Muscle layer of duodenum (tissue), 2 donors: Measurements from ENCODE around the gene FGF5.

ENCODE experiments used
- H3K27ac ChIP-seq: one replicate; pipeline ENCODE4 v1.7.0; 2013; ENCODE audit warnings: mild to moderate bottlenecking, low read length
- H3K27me3 ChIP-seq: one replicate; pipeline ENCODE4 v1.7.0; 2013; ENCODE audit warnings: low read depth, mild to moderate bottlenecking, control low read depth, low read length
- H3K36me3 ChIP-seq, 2 donors: one replicate each; pipeline ENCODE4 v1.7.0; 2013; ENCODE audit warnings: low read length in 2 of 2, control low read depth in 1 of 2, mild to moderate bottlenecking in 1 of 2; ENCODE audit not compliant: insufficient read depth in 2 of 2, control insufficient read depth in 1 of 2
- H3K4me1 ChIP-seq, 2 donors: one replicate each; pipeline ENCODE4 v1.7.0; 2013; ENCODE audit warnings: low read length in 2 of 2, mild to moderate bottlenecking in 2 of 2, control low read depth in 1 of 2, moderate library complexity in 1 of 2; ENCODE audit not compliant: insufficient read depth in 2 of 2, control insufficient read depth in 1 of 2
- H3K4me3 ChIP-seq, 2 donors: one replicate each; pipeline ENCODE4 v1.7.0; 2013; ENCODE audit warnings: low read length in 2 of 2, low read depth in 1 of 2, mild to moderate bottlenecking in 1 of 2
- H3K9me3 ChIP-seq, 2 donors: one replicate each; pipeline ENCODE4 v1.7.0; 2013; ENCODE audit warnings: low read length in 2 of 2, control low read depth in 1 of 2, mild to moderate bottlenecking in 1 of 2; ENCODE audit not compliant: control insufficient read depth in 1 of 2
- donor health status: healthy.

FGF5 gene, protein sequence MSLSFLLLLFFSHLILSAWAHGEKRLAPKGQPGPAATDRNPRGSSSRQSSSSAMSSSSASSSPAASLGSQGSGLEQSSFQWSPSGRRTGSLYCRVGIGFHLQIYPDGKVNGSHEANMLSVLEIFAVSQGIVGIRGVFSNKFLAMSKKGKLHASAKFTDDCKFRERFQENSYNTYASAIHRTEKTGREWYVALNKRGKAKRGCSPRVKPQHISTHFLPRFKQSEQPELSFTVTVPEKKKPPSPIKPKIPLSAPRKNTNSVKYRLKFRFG

DNA sequence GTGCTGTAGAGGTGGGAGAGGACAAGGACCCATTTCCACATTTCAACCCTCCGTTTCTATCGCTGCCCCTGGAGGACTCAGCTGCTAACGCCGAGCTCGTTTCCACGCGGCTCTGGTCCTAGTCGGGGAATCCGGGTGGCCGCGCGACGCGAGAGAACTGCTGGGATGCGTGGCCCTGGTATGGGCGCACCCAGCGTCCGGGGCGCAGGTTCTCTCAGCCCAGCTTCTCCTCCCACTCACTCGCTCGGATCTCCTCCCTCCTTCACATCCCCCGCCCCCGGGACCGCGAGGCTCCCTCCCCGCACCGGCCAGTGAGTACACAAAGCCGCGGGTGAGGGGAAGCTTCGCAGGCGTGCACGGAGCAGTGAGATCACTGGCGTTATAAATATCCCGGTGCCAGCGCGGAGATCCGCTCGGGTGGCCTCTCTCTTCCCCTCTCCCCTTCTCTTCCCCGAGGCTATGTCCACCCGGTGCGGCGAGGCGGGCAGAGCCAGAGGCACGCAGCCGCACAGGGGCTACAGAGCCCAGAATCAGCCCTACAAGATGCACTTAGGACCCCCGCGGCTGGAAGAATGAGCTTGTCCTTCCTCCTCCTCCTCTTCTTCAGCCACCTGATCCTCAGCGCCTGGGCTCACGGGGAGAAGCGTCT lies at the start of gene FGF5:
FGF5 (plus strand) TSS at position 412 of the 649 bp plus-strand sequence; CDS start at position 573, 161 bp downstream.
- Histone ChIP-seq H3K4me3 (peak within 1 kb of the TSS; percentile 75 to 83), H3K36me3 (peaks cover 0 to 4% of the 10 kb centered on the region in 2 donors), H3K27ac (peak within 1 kb of the TSS; percentile 81), H3K4me1 (peaks cover 0 to 16% of the 10 kb centered on the region in 2 donors), H3K27me3 (peaks cover 43% of the 10 kb centered on the region), H3K9me3 (no peaks in the 10 kb centered on the region)

DNA sequence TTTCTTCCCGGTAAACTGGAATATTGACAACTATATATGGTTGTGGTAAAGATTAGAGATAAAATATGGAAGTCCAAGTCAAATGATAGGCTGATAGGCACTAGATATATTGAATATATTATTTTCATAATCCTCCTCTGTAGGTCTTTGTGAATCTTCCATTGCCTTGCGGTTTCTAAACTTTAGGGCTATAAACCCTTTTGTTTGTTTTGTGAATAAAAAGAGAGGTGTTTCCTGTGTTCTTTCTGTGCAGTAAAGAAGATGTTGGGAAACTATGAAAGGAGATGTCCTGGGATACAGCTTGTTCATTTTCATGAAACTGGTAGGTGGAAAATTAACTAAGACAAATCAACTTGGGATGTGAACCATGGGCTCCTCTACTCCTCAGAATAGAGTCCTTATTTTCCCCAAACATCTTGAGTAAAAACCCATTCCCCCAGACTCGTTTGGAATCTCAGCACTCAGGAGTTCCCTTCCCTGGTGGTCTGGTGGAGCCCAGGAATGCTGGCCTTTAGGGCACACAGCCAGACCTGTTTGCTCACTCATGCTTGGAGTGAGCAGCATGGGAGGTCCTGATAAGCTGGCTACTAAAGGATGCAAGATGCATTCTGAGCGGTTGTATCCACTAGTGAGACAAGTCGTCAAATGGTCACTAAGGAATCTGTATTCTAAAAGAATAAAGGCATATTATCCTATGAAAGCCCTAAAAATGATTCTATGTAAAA lies 47.0 kb upstream of the FGF5 start:
- Histone ChIP-seq H3K36me3 (no peaks in the 10 kb centered on the region), H3K27me3 (no peaks in the 10 kb centered on the region), H3K27ac (no peak overlapping the region), H3K4me3 (no peak overlapping the region), H3K4me1 (no peaks in the 10 kb centered on the region), H3K9me3 (no peaks in the 10 kb centered on the region)

DNA sequence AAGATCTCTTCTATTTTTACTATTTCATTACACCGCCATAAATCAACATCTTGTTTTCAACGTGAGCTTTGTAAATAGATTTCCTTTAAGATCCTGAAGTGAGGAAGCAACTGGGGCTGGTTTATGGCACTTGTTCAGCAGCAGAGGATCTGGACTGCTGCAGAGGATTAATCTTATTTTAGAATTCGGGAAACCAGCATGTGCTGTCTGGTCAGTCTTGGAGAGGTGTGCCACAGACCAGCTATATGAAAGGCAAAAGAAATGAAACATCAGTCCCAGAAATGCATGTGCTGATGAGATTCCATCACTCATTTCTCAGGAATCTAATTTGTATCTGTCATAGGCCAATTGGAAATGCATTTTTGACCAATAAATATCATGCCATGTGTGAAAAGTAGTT lies 45.8 kb upstream of the FGF5 start:
- no peak overlapping the region for H3K27ac ChIP-seq
- no peaks in the 10 kb centered on the region for H3K9me3 ChIP-seq
- no peaks in the 10 kb centered on the region for H3K27me3 ChIP-seq

DNA sequence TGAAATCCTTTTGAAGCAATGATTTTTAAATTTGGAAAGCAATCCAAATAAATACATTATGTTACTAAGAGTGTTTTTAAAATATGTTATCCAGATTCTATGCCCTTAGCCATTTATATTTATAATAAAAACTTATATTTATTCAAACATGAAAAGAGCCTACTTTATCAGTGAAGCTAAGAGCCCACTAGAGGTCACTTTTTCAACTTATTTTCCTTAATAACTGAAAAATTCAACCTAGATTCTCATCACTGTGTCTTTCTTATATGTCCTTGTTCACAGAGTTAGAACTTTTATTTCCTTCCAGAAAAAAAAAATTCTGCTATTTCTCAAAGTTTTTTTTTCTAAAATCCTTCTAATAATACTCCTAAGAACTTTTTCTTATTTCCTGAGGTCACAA lies 45.3 kb upstream of the FGF5 start:
- Histone ChIP-seq H3K9me3 (no peaks in the 10 kb centered on the region), H3K27me3 (no peaks in the 10 kb centered on the region), H3K4me3 (no peak overlapping the region), H3K36me3 (no peaks in the 10 kb centered on the region), H3K27ac (no peak overlapping the region), H3K4me1 (no peaks in the 10 kb centered on the region)

More for the DNA sequence above, 45.8 kb upstream of the FGF5 start:
- Histone ChIP-seq H3K36me3 (no peaks in the 10 kb centered on the region), H3K4me1 (no peaks in the 10 kb centered on the region), H3K4me3 (no peak overlapping the region)

DNA sequence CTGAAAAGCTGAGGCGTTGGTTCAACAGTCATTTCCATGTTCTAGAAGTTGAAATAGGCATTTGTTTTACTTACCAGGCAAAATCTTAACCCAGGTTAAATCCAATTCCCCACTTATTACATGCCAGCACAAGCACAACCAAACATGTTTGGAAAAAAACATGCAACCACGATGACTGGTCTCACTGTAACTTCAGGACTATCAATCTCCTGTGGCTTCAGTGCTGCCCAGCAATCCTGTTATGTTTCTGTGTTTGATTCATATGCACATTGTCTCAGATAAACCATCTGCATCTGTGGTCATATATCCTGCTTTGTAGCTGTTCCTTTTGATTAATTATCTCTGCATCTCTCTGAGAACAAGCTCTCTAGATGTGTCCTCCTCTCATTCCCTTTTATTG lies 40.9 kb upstream of the FGF5 start:
- no peak overlapping the region for H3K27ac ChIP-seq
- no peaks in the 10 kb centered on the region for H3K36me3 ChIP-seq
- H3K9me3 ChIP-seq = no peaks in the 10 kb centered on the region
- H3K27me3 ChIP-seq = no peaks in the 10 kb centered on the region
- no peak overlapping the region for H3K4me3 ChIP-seq
- H3K4me1 ChIP-seq = no peaks in the 10 kb centered on the region

DNA sequence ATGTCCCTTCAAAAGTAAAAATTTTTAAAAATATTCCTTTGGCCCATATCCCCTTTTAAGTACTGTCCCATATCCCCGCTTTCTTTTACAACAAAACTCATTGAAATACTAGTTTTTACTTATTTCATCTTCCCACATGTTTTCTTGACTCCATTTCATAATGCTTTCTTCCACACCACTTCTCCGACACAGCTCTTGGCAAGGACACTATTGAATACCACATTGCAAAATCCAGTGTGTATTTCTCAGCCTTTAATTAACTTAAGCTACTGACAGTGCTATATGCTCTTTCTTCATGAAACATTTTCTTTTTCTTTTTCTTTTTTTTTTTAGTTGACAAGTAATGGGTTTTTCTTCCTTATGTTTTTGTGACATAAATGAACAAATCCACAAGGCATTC lies 40.4 kb upstream of the FGF5 start:
- H3K4me3 ChIP-seq = no peak overlapping the region
- no peaks in the 10 kb centered on the region for H3K27me3 ChIP-seq
- H3K9me3 ChIP-seq = no peaks in the 10 kb centered on the region
- H3K27ac ChIP-seq = no peak overlapping the region
- no peaks in the 10 kb centered on the region for H3K36me3 ChIP-seq
- H3K4me1 ChIP-seq = no peaks in the 10 kb centered on the region

DNA sequence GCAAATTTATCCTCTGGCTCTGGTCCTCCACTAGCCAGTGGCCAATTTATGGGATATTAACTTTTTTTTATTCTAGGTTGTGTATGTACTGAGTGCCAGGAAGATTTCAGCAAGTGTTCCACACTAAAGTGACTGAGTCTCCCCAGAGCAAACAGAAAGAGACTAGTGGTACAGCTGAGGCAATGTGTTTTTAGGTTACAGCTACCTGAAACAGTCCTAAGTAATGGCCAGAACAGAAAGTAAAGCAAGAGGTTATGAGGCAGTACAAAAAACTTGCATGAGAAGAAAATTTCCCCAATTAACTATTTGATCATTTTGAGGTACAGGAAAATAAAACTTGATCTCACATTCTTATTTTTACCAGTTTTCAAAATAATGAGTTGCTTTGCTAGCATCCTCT lies 38.0 kb upstream of the FGF5 start:
- Histone ChIP-seq H3K36me3 (no peaks in the 10 kb centered on the region), H3K4me3 (no peak overlapping the region), H3K27me3 (no peaks in the 10 kb centered on the region), H3K9me3 (no peaks in the 10 kb centered on the region), H3K27ac (no peak overlapping the region), H3K4me1 (no peaks in the 10 kb centered on the region)

DNA sequence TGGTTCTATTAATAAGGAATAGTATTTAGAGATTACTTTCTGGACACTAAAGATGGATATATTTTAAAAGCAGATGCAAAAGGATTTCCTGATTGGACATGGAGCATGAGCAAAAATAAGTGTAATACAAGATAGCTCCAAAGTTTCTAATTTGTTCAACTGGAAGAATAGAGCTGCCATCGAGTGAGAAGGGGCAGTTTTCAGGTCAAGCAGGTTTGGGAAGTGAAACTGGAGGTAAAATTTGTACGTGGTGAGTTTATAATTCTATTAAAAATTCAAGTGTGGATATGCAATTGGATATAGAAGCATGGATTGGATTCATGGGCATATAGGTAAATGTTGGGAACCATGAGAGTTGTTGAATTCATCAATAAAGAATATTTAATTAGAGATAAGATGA lies 37.3 kb upstream of the FGF5 start:
- H3K4me3 ChIP-seq = no peak overlapping the region
- no peaks in the 10 kb centered on the region for H3K9me3 ChIP-seq
- H3K27ac ChIP-seq = no peak overlapping the region
- no peaks in the 10 kb centered on the region for H3K4me1 ChIP-seq
- no peaks in the 10 kb centered on the region for H3K36me3 ChIP-seq
- H3K27me3 ChIP-seq = no peaks in the 10 kb centered on the region

DNA sequence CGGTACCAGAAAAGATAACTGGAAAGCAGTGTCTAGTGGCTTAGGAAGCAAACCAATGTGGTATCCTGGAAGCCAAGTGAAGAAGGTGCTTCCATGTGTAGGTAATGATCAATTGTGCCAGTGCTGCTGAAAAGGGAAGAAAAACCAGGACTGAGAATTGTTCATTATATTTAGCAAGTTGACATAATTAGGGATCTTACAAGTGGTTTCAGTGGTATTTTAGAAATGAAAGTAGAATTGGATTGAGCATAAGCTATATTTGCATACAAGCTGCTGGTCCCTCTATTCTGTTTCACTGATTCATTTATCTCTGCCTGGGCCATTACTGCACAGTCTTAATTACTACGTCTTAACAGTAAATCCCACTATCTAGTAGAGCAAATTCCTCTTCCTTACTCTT lies 36.9 kb upstream of the FGF5 start:
- Histone ChIP-seq H3K4me1 (no peaks in the 10 kb centered on the region), H3K4me3 (no peak overlapping the region), H3K27me3 (no peaks in the 10 kb centered on the region), H3K36me3 (no peaks in the 10 kb centered on the region), H3K27ac (no peak overlapping the region), H3K9me3 (no peaks in the 10 kb centered on the region)

DNA sequence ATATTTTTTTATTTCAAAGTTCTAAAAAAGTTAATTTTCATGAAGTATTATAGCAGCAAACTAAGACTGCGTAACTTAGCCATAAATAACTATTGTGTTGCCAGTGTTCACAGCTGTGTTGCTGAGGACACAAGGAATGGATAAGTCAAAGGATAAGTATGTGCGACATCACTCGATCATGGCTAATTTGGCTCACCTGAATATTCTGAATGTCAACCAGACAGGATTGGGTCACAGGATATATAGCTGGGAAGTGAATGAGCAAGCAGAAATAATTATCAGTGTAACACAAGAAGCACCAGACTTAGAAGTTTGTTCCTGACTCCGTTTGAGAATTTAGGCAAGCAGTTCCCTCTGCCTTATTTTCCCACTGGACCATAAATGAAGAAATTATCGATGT lies 35.3 kb upstream of the FGF5 start:
- Histone ChIP-seq H3K4me1 (no peaks in the 10 kb centered on the region), H3K4me3 (no peak overlapping the region), H3K27ac (no peak overlapping the region), H3K9me3 (no peaks in the 10 kb centered on the region), H3K36me3 (no peaks in the 10 kb centered on the region), H3K27me3 (no peaks in the 10 kb centered on the region)

DNA sequence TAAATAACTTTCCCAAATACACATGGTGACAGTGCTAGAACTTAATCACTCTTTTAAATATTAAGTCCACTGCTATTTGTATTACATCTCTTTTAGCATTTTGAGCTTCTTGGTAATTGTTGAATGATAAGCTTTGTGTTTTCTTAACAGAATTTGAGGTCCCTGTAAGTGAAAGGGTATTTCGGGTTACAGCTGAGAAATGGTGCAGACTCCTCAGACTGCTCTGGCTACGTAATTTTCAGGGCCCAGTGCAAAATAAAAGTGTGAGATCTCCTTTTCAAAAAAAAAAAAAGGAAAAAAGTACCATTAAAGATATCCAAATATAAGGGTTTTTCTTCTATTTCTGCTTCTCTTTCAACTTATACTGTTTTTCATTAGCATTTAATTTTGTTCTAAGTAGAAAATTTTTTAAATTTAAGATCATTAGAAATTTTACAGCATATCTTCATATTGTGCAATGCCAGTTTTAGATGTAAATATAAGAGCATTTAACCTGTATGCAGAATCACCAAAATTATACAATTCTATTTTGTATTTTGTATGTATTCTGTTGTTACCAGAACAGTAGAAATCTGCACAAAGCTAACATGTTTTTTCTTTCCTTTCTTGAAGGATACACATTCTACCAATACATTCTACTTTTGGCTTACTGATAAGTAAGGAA lies 33.6 kb upstream of the FGF5 start:
- H3K4me1 ChIP-seq = no peaks in the 10 kb centered on the region
- no peak overlapping the region for H3K4me3 ChIP-seq
- H3K36me3 ChIP-seq = no peaks in the 10 kb centered on the region
- H3K27me3 ChIP-seq = no peaks in the 10 kb centered on the region
- no peak overlapping the region for H3K27ac ChIP-seq
- H3K9me3 ChIP-seq = no peaks in the 10 kb centered on the region
